Measurements from ENCODE around the gene CBLC.

Gene CBLC

DNA sequence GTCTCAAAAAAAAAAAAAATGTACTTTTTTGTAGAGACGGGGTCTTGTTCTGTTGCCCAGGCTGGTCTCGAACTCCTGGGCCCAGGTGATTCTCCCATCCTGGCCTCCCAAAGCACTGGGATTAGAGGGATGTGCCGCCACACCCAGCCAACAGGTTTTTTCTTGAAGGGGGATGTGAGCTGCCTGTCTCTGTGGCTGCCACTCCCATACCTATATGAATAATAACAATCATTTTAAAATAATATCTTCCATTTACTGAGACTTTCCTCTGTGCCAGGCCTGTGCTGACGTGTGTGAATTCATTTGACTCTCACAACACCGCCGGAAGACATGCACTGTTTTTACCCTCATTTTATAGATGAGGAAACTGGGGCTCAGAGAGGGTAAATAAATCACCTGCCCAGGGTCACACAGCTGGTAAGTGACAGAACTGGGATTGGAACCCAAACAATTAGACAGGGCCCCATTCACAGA lies 36.4 kb upstream of the CBLC start:
- no peaks in the 10 kb centered on the region for H3K36me3 ChIP-seq (ENCODE audit: low read length)
- no peaks in the 10 kb centered on the region for H3K9me3 ChIP-seq (ENCODE audit: insufficient read depth, low read length)
- no peak overlapping the region for H3K27ac ChIP-seq (ENCODE audit: low read depth, low read length)
- H4K20me1 ChIP-seq (ENCODE audit: low read depth, low read length) = no peaks in the 10 kb centered on the region
- no peak overlapping the region for H3K4me3 ChIP-seq (ENCODE audit: insufficient read depth, low read length, poor library complexity, severe bottlenecking)
- H3F3A ChIP-seq (ENCODE audit: insufficient read depth) = no peaks in the 10 kb centered on the region
- no peaks in the 10 kb centered on the region for H3K79me2 ChIP-seq (ENCODE audit: insufficient read depth, low read length)
- no peak overlapping the region for H3K4me2 ChIP-seq (ENCODE audit: low read depth, low read length, poor library complexity, severe bottlenecking)
- H3K27me3 ChIP-seq (ENCODE audit: low read length) = no peaks in the 10 kb centered on the region
- no peak overlapping the region for H2AFZ ChIP-seq (ENCODE audit: low read depth, low read length, severe bottlenecking)
- H3K9ac ChIP-seq (ENCODE audit: low read length) = no peak overlapping the region
- no peaks in the 10 kb centered on the region for H3K9me2 ChIP-seq (replicated peaks; ENCODE audit: insufficient read depth, low read length)
- TF ChIP-seq CTCF (IDR thresholded peaks at IDR 0.05; ENCODE audit: insufficient read depth, low read length, poor library complexity, severe bottlenecking) = no peak
- no peak for TF ChIP-seq EZH2phosphoT487 (conservative IDR thresholded peaks at IDR 0.05; ENCODE audit: low read length)

GRCh38 chr19:44741841-44742329 lies 35.8 kb upstream of the CBLC start:
- no peaks in the 10 kb centered on the region for H4K20me1 ChIP-seq (ENCODE audit: low read depth, low read length)
- no peak overlapping the region for H3K9ac ChIP-seq (ENCODE audit: low read length)
- H3K27me3 ChIP-seq (ENCODE audit: low read length) = no peaks in the 10 kb centered on the region
- no peak overlapping the region for H3K27ac ChIP-seq (ENCODE audit: low read depth, low read length)
- no peak overlapping the region for H2AFZ ChIP-seq (ENCODE audit: low read depth, low read length, severe bottlenecking)
- H3K4me3 ChIP-seq (ENCODE audit: insufficient read depth, low read length, poor library complexity, severe bottlenecking) = no peak overlapping the region
- H3K36me3 ChIP-seq (ENCODE audit: low read length) = no peaks in the 10 kb centered on the region
- H3K79me2 ChIP-seq (ENCODE audit: insufficient read depth, low read length) = no peaks in the 10 kb centered on the region
- H3F3A ChIP-seq (ENCODE audit: insufficient read depth) = no peaks in the 10 kb centered on the region
- TF ChIP-seq CTCF (IDR thresholded peaks at IDR 0.05; ENCODE audit: insufficient read depth, low read length, poor library complexity, severe bottlenecking) (no peak), EZH2phosphoT487 (conservative IDR thresholded peaks at IDR 0.05; ENCODE audit: low read length) (no peak)
- no peaks in the 10 kb centered on the region for H3K9me2 ChIP-seq (replicated peaks; ENCODE audit: insufficient read depth, low read length)
- no peaks in the 10 kb centered on the region for H3K9me3 ChIP-seq (ENCODE audit: insufficient read depth, low read length)
- H3K4me2 ChIP-seq (ENCODE audit: low read depth, low read length, poor library complexity, severe bottlenecking) = no peak overlapping the region

- H4K20me1 ChIP-seq (ENCODE audit: low read depth, low read length) = no peaks in the 10 kb centered on the region
- no peaks in the 10 kb centered on the region for H3K9me3 ChIP-seq (ENCODE audit: insufficient read depth, low read length)
- no peak overlapping the region for H3K9ac ChIP-seq (ENCODE audit: low read length)
- H3K27ac ChIP-seq (ENCODE audit: low read depth, low read length) = no peak overlapping the region
- H3K4me3 ChIP-seq (ENCODE audit: insufficient read depth, low read length, poor library complexity, severe bottlenecking) = no peak overlapping the region
- TF ChIP-seq CTCF (IDR thresholded peaks at IDR 0.05; ENCODE audit: insufficient read depth, low read length, poor library complexity, severe bottlenecking) (no peak), EZH2phosphoT487 (conservative IDR thresholded peaks at IDR 0.05; ENCODE audit: low read length) (no peak)
- H3K4me2 ChIP-seq (ENCODE audit: low read depth, low read length, poor library complexity, severe bottlenecking) = no peak overlapping the region
- no peak overlapping the region for H2AFZ ChIP-seq (ENCODE audit: low read depth, low read length, severe bottlenecking)
- no peaks in the 10 kb centered on the region for H3K9me2 ChIP-seq (replicated peaks; ENCODE audit: insufficient read depth, low read length)
- H3F3A ChIP-seq (ENCODE audit: insufficient read depth) = no peaks in the 10 kb centered on the region
- no peaks in the 10 kb centered on the region for H3K79me2 ChIP-seq (ENCODE audit: insufficient read depth, low read length)
- no peaks in the 10 kb centered on the region for H3K27me3 ChIP-seq (ENCODE audit: low read length)
- H3K36me3 ChIP-seq (ENCODE audit: low read length) = no peaks in the 10 kb centered on the region
Measured at GRCh38 chr19:44742330-44743061, 35.2 kb upstream of the CBLC start.

Measured in SU-DHL-6 (cell line).